ACHN (cell line): ENCODE data around the gene DIP2C.
A peak's percentile ranks its signal among the peaks of the same experiment; 100 is the strongest.

ENCODE experiments used
- DNase-seq: peaks from one replicate; pipeline ENCODE4 v3.0.0-alpha.2; 2015
- in situ Hi-C: cut with HindIII; loops from 2 replicates; pipeline ENCODE4 v1.10.0; 2017; ENCODE audit warnings: low sequenced_read_pairs, low pct_ligation_motif_present, low pct_unique_long_range_greater_than_20kb

The DIP2C gene

DNA sequence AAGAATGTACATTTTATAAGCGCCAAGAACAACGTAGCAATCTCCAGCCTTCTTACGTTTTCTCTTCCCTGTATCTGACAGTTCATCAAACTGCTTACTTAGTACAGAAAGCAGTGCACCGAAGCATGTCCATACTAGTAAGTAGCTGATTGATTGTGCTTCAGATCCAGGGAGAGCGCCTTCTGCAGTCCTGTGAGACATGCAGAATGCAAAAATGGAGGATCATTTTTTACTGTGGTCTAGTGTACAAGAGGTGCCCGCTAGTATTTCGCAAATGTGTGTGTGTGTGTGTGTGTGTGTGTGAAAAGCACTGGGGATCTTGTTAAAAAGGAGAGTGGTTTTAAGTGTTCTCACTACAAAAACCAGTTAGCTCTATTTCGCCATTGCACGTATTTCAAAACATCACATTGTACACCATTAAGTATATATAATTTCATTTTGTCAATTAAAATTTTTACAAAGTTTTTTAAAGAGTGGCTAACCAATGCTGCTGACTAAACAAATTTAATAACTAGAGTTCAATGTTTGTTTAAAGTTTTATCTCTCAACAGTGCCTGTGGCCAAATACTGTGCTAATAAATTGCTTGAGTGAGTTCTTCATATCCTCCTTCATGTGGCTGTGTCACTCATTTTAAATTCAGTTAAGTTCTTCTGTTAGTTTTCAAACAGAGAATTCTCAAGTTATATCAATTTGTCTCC lies 454.6 kb downstream of the DIP2C start:
- DNase-seq, result no peak
- in situ Hi-C loops, result no loop called here

DNA sequence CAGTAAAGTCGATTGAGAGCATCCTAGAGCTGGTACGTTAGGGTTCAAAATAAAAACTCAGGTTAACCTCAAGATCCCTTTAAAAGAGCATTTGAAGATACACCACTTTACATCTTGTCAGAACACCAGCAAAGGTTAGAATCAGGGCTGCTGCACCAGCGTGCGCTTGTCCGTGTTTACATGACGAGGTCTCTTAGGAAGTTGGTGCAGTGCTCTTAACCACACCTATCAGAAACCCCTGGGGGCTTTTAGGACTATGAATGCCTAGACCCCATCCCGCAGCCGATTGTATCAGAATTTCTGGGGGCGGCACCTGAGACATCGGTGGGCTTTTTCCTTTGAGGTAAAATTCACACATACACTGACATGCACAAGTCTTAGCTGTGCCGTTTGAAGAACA lies 456.6 kb downstream of the DIP2C start:
- no peak for DNase-seq
- in situ Hi-C loops, result no loop called here

DNA sequence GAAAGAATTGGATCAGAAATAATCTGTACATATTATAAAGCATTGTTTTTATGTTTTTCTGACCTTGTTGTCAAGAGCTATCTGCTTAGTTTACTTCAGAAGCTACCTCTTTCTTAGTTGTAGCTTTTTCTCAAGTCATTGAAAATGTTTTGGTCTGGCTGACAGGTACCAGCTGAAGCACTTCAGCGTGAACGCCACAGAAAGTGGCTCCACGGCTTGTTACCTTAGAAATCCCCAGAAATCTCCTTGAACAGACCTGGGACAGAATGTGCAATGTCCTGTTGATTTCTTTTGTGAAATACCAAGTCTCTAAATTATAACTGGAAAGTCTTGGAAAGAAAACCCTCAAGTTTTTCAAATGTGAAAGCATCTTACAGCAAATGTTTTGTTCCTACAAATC lies 457.4 kb downstream of the DIP2C start:
- in situ Hi-C loops, result no loop called here
- DNase-seq, result no peak

DNA sequence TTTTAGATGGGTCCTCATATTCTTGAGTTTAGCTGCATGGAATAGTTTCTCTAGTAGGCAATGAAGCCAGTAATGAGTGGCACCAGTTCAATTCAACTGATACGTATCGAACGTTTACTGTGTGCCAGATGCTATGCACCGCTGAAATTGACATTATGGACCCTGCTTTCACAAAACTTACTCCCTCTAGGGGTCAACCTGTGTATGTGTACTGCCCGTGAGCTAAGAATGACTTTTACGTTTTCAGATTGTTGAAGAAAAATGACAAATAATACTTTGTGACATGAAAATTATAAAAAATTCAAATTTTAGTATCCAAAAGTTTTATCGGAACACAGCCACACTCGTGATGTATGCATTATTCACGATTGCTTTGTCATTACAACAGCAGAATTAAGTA lies 458.7 kb downstream of the DIP2C start:
- in situ Hi-C loops, result no loop called here
- DNase-seq, result peak; percentile 2

DNA sequence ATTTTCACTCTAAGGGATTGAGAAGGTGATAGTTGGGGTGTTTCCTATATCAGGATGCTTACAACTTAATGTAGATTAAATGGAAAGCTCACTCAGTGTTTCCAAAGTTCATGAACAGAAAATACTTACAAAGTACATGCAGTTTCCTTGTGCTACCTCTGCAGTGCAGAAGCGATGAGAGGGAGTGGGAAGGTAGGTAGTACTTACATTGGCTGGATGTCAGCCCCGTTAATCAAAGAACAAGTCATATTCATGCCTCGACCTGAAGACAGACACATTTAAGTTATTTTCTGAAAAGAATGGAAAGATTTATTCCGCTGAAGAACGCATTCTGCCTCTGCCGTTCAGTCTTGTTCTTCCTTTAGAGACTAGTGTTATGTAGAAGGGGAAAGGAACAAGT lies 461.1 kb downstream of the DIP2C start:
- no peak for DNase-seq
- in situ Hi-C loops, result no loop called here

DNA sequence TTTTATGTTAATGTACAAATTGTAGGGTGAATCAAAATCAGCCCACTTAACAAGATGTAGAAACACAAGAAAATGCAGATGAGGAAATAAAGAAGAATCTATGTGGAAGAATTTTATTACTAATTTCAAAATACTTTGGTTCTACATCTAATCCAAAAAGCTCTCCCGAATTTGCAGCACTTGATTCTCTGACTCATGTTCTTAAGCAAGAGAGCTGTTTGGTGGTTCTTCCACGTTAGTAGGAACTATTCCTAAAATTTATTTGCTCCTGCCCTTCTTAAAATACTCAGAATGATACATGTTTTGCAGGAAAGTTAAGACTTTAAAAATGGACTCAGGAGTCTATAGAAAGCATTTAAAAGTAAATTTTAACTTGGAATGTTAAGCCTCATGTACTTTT lies 462.5 kb downstream of the DIP2C start:
- in situ Hi-C loops, result no loop called here
- DNase-seq, result no peak

DNA sequence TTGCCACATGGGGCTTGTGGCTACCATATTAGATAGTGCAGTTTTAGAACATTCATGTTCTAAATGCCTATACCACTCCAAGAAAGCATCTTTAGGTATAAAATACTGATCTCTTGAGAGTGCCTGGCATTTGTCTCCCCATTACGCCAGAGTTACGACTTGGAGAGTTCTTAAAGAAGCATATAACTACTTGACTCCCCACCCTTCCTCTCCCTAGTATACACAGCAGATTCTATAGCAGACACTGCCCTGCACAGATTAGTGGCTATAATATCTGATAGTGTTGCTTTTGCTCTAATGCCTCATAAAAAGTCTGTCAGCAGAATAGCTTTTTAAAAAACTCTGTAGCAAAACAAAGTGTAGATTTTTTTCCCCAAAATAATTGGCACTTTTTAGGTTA lies 463.4 kb downstream of the DIP2C start:
- in situ Hi-C loops, result no loop called here
- no peak for DNase-seq

DNA sequence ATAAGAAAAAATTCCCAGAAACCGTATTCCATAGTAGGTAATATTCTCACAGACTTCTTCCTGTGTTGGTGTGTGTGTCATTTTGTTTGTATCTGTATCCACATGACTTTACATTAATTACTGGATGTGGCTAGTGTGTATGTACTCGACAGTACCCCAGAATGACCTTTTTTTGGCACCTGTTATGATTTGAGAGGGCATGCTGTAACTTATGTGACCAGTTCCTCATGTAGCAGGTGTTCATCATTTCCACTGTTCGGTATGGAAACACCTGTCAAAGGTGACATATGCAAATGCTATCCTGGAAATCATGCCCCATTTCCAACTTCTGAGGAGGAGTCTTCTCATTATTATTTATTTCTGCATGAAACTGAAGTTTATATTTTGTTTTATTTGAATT lies 464.9 kb downstream of the DIP2C start:
- in situ Hi-C loops, result no loop called here
- no peak for DNase-seq
